WERI-Rb-1 (cell line): ENCODE results near the gene MMP15.

Experiments used
- DNase-seq: peaks from one replicate; pipeline ENCODE4 v3.0.0-alpha.2; 2020
- H3K27ac ChIP-seq: fragments of 250-450 bp; sonication (Bioruptor Pico); 2 replicates; pipeline ENCODE4 v1.5.1; 2020; ENCODE audit warnings: mild to moderate bottlenecking, moderate library complexity
- H3K27me3 ChIP-seq: fragments of 250-450 bp; sonication (Bioruptor Pico); 2 replicates; pipeline ENCODE4 v1.5.1; 2021; ENCODE audit warnings: mild to moderate bottlenecking, low read depth, moderate library complexity; ENCODE audit not compliant: insufficient read depth, severe bottlenecking
- H3K36me3 ChIP-seq: fragments of 250-450 bp; sonication (Bioruptor Pico); 2 replicates; pipeline ENCODE4 v1.5.1; 2020; ENCODE audit warnings: mild to moderate bottlenecking, moderate library complexity
- H3K4me3 ChIP-seq: 2 replicates; pipeline ENCODE4 v1.5.1; 2011; ENCODE audit warnings: low read depth, mild to moderate bottlenecking, control low read depth, low read length
- H3K9me3 ChIP-seq: fragments of 250-450 bp; sonication (Bioruptor Pico); 2 replicates; pipeline ENCODE4 v1.5.1; 2021; ENCODE audit warnings: mild to moderate bottlenecking, moderate library complexity; ENCODE audit not compliant: severe bottlenecking
- CTCF ChIP-seq: IDR thresholded peaks from 2 replicates; pipeline ENCODE4 v1.5.1; 2011; ENCODE audit warnings: low read depth, mild to moderate bottlenecking, control low read depth, inconsistent platforms, low read length

The MMP15 gene

GRCh38 chr16:58046054-58046881 is 20.7 kb downstream of the MMP15 start:
- TF ChIP-seq CTCF, result no peak
- DNase-seq, result no peak
- no peak overlapping the region for H3K27ac ChIP-seq
- H3K27me3 ChIP-seq, result no peaks in the 10 kb centered on the region
- H3K36me3 ChIP-seq, result no peaks in the 10 kb centered on the region; the same call in 1 of the 2 replicates
- H3K9me3 ChIP-seq, result no peaks in the 10 kb centered on the region
- no peak overlapping the region for H3K4me3 ChIP-seq

GRCh38 chr16:58046936-58047335 is 21.4 kb downstream of the MMP15 start:
- no peak overlapping the region for H3K27ac ChIP-seq
- no peak for TF ChIP-seq CTCF
- H3K9me3 ChIP-seq, result no peaks in the 10 kb centered on the region
- H3K27me3 ChIP-seq, result no peaks in the 10 kb centered on the region
- no peak overlapping the region for H3K4me3 ChIP-seq
- no peaks in the 10 kb centered on the region; the same call in 1 of the 2 replicates for H3K36me3 ChIP-seq
- no peak for DNase-seq

GRCh38 chr16:58047557-58048348 is 22.2 kb downstream of the MMP15 start:
- Histone ChIP-seq H3K27me3 (no peaks in the 10 kb centered on the region), H3K36me3 (no peaks in the 10 kb centered on the region; the same call in 1 of the 2 replicates), H3K4me3 (no peak overlapping the region), H3K27ac (no peak overlapping the region), H3K9me3 (no peaks in the 10 kb centered on the region)
- TF ChIP-seq CTCF, result no peak
- no peak for DNase-seq

GRCh38 chr16:58048494-58049231 is 23.1 kb downstream of the MMP15 start:
- H3K27ac ChIP-seq, result no peak overlapping the region
- no peak overlapping the region for H3K4me3 ChIP-seq
- no peaks in the 10 kb centered on the region for H3K27me3 ChIP-seq
- H3K9me3 ChIP-seq, result no peaks in the 10 kb centered on the region
- no peaks in the 10 kb centered on the region for H3K36me3 ChIP-seq
- no peak for TF ChIP-seq CTCF
- no peak for DNase-seq

- Histone ChIP-seq H3K36me3 (no peaks in the 10 kb centered on the region), H3K4me3 (no peak overlapping the region), H3K9me3 (no peaks in the 10 kb centered on the region), H3K27ac (no peak overlapping the region), H3K27me3 (no peaks in the 10 kb centered on the region)
- no peak for DNase-seq
- no peak for TF ChIP-seq CTCF
These were observed 24.0 kb downstream of the MMP15 start for GRCh38 chr16:58049232-58050185.
